IMR-90 (cell line): ENCODE measurements around the gene GRAMD1B.

Source experiments
- CEBPB ChIP-seq: IDR thresholded peaks from 2 replicates; pipeline ENCODE4 v1.6.1; 2012; ENCODE audit warnings: low read depth, low read length, improper control_type of control experiment
- CHD1 ChIP-seq: IDR thresholded peaks from 2 replicates; pipeline ENCODE4 v1.6.1; 2012; ENCODE audit warnings: low read depth, low read length, improper control_type of control experiment
- CTCF ChIP-seq: conservative IDR thresholded peaks from 2 replicates; pipeline ENCODE4 v1.5.1; 2012; ENCODE audit warnings: mild to moderate bottlenecking, low read depth, low read length, improper control_type of control experiment
- FOS ChIP-seq: fragments of 150-350 bp; IDR thresholded peaks from 2 replicates; pipeline ENCODE4 v1.6.1; 2016; ENCODE audit warnings: low read depth, low read length
- MAFK ChIP-seq: IDR thresholded peaks from 2 replicates; pipeline ENCODE4 v1.6.1; 2012; ENCODE audit warnings: low read depth, low read length, improper control_type of control experiment
- MXI1 ChIP-seq: IDR thresholded peaks from 2 replicates; pipeline ENCODE4 v1.6.1; 2012; ENCODE audit warnings: low read depth, mild to moderate bottlenecking, low read length, moderate library complexity, borderline replicate concordance
- NFE2L2 ChIP-seq: fragments of 150-350 bp; IDR thresholded peaks from 2 replicates; pipeline ENCODE4 v1.6.1; 2016; ENCODE audit warnings: low read depth, mild to moderate bottlenecking, low read length
- POLR2A ChIP-seq: IDR thresholded peaks from 2 replicates; pipeline ENCODE4 v1.6.1; 2012; ENCODE audit warnings: mild to moderate bottlenecking, low read depth, low read length
- RCOR1 ChIP-seq: IDR thresholded peaks from 2 replicates; pipeline ENCODE4 v1.6.1; 2012; ENCODE audit warnings: mild to moderate bottlenecking, low read length, improper control_type of control experiment; ENCODE audit not compliant: insufficient replicate concordance
- RFX5 ChIP-seq: IDR thresholded peaks from 2 replicates; pipeline ENCODE4 v1.8.0; 2012; ENCODE audit warnings: low read depth, mild to moderate bottlenecking, low read length, moderate library complexity
- SMC3 ChIP-seq: fragments of 150-350 bp; IDR thresholded peaks from 2 replicates; pipeline ENCODE4 v1.6.1; 2016; ENCODE audit warnings: low read depth, mild to moderate bottlenecking, antibody characterized with exemption, low read length, moderate library complexity
- USF2 ChIP-seq: fragments of 150-350 bp; IDR thresholded peaks from 2 replicates; pipeline ENCODE4 v1.6.1; 2017; ENCODE audit warnings: mild to moderate bottlenecking, antibody characterized with exemption, low read length, low read depth

- TF ChIP-seq POLR2A (peak; percentile 75), CTCF (no peak), SMC3 (no peak), NFE2L2 (no peak), MXI1 (no peak), USF2 (no peak), RCOR1 (no peak), CEBPB (peak; percentile 20; the same call in 1 of the 2 replicates), MAFK (no peak), FOS (peak; percentile 70), CHD1 (no peak), RFX5 (no peak)
These were observed 733 bp upstream of the GRAMD1B start for GRCh38 chr11:123429336-123429735.
